NCI-H128 (cell line): ENCODE measurements around the gene SIRT2.
"Not testable (repeated sequence)": the region's sequence is repeated elsewhere in the genome, so short reads cannot be mapped to it uniquely, and the experiment has no call there.

Source experiments
- DNase-seq: peaks from one replicate; lab custom pipeline; 2025; ENCODE audit not compliant: unreplicated experiment; lab: John Stamatoyannopoulos, UW

SIRT2 gene

GRCh38 chr19:38899447-38900201 is at the start of gene SIRT2, which contains the start of gene NFKBIB:
Gene SIRT2, minus strand, starts transcription at chr19:38899618. Its CDS starts 97 bp downstream, at chr19:38899521.
Gene NFKBIB, plus strand, starts transcription at chr19:38899969. Its CDS starts 64 bp downstream, at chr19:38900033.
- peak; percentile 99 for DNase-seq

- no peak for DNase-seq
These were observed 47.0 kb upstream of the SIRT2 start for GRCh38 chr19:38946229-38947010.

GRCh38 chr19:38945562-38946228 is 46.3 kb upstream of the SIRT2 start:
- DNase-seq: no peak

GRCh38 chr19:38944981-38945506 is 45.6 kb upstream of the SIRT2 start:
- DNase-seq: no peak

DNA sequence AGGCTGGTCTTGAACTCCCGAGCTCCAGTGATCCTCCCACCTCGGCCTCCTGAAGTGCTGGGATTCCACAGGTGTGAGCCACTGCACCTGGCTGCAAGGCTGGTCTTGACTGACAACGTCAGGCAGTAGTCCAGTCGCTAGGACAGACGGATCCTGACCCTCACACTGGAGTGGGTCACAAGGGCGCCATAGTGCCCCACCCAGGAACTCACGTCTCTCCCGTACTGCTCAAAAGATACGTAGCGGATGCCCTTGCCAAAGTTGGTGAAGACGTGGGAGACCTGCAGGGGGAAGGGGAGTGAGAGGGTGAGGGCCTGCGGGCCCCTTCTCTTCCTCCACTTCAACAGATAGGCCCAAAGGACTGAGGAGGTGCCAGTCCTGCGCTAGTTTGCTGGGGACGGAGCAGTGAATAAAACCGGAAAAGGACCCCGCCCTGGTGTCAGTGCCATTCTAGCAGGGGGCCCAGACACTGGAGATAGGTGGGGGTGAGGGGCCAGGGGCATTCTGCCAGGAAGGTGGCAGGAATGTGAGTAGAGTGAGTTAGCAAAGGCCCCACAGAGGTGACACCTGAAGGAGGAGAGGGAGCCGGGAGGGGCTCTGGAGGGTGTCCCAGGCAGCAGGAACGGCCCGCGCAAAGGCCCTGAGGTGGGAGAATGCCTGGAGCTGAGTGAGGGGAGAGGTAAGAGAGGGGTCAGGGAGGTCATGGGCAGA is 43.2 kb upstream of the SIRT2 start:
- DNase-seq: no peak

- no peak for DNase-seq
These were observed 42.6 kb upstream of the SIRT2 start for GRCh38 chr19:38941979-38942378.

DNA sequence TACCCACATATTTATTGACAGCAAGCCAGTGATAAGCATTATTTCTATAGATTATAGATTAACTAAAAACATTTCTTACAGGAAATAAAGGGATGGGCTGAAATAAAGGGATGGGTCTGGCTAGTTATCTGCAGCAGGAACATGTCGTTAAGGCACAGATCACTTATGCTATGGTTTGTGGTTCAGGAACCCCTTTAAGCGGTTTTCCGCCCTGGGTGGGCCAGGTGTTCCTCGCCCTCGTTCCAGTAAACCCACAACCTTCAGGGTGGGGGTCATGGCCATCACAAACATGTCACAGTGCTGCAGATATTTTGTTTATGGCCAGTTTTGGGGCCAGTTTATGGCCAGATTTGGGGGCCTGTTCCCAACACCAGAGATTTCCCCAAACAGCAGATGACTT is 42.0 kb upstream of the SIRT2 start:
- not testable (repeated sequence) for DNase-seq

DNA sequence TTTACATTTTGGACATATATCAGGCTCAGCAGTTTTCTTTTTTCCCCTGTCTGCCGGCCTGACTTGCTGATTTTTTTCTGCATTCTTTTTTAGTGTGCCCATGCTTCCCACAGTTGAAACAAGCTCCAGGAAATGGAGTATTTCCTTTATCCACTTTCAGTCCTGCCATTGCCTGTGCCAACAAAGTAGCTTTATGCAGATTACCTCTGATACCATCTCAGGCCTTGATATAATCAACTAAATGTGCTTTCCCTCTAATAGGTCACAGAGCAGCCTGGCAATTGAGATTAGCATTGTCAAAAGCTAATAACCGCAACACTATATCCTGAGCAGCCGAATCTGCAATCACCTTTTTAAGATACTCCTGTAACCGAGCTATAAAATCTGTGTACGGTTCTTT is 40.5 kb upstream of the SIRT2 start:
- no peak for DNase-seq

DNA sequence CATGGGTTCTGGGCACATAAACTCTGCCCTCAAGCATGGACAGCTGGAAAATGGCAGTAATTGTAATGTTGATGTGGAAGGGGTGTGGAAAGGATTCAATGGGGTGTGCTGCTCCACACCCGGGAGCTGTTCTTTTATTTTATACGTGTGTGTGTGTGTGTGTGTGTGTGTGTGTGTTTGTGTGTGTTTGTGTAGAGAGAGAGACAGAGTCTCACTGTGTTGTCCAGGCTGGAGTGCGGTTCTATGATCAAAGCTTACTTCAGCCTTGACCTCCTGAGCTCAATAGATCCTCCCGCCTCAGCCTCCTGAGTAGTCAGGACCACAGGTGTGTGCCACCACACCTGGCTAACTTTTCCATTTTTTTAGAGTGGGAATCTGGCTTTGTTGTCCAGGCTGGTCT is 34.1 kb upstream of the SIRT2 start:
- DNase-seq: no peak

DNA sequence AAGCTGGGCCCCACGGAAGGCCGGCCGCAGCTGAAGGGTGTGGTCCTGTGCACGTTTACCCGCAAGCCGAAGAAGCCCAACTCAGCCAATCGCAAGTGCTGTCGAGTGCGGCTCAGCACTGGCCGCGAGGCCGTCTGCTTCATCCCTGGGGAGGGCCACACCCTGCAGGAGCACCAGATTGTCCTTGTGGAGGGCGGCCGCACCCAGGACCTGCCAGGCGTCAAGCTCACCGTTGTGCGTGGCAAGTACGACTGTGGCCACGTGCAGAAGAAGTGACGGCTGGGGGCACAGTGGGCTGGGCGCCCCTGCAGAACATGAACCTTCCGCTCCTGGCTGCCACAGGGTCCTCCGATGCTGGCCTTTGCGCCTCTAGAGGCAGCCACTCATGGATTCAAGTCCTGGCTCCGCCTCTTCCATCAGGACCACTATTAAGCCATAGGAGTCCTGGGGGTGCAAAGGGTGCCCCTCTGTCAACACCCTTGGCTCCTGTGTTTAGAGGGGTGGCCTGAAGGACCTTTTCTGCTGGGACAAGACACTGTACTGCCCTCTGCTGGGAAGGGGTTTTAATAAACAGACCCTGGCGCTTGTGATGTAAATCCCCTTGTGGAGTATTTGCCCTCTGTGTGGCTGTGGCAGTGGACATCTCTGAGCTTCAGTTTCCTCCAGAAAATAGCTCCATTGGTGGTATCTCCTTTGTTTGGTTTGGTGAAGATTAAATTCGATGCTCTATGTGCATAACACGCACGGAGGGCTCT is 33.2 kb upstream of the SIRT2 start:
- DNase-seq: no peak

- no peak for DNase-seq
These were observed 32.0 kb upstream of the SIRT2 start for GRCh38 chr19:38931521-38931793.

DNA sequence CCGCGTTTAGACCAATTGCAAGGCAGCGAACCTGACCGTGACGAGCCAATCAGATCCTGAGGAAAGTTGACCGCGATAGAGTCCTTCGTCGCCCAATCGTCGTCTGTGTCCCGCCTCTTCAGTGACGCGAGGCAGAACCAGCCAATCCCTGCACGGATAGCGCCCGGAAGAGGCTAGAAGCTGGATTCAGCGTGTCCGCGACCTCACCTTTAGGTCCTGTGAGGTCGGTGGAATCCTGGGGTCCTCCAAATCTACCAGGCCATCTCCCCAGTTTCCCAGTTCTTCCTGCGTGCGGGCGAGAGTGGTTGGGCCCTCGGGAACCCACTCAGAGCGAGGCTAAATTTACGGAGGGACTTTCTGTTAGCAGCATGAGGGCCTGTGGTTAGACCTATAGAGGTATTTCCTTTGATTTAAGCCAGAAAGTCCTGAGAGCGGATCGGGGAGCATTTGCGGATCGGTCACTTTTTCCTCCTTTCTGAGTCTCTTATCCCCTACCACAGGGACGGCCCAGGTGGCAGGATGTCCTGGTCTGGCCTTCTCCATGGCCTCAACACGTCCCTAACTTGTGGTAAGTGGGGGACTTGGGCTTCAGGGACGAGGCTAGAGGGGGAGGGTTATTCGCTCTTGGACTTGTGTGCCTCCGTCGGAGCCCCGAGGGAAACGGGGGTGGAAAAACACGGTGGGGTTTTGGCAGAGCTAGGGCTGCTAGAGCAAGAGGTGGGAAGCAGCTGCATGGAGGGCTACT is 31.5 kb upstream of the SIRT2 start, which contains the start of gene MRPS12:
Gene MRPS12, plus strand, starts transcription at position 169 of the 745 bp plus-strand sequence. Its CDS starts 351 bp downstream, at position 520.
- peak; percentile 98 for DNase-seq

DNA sequence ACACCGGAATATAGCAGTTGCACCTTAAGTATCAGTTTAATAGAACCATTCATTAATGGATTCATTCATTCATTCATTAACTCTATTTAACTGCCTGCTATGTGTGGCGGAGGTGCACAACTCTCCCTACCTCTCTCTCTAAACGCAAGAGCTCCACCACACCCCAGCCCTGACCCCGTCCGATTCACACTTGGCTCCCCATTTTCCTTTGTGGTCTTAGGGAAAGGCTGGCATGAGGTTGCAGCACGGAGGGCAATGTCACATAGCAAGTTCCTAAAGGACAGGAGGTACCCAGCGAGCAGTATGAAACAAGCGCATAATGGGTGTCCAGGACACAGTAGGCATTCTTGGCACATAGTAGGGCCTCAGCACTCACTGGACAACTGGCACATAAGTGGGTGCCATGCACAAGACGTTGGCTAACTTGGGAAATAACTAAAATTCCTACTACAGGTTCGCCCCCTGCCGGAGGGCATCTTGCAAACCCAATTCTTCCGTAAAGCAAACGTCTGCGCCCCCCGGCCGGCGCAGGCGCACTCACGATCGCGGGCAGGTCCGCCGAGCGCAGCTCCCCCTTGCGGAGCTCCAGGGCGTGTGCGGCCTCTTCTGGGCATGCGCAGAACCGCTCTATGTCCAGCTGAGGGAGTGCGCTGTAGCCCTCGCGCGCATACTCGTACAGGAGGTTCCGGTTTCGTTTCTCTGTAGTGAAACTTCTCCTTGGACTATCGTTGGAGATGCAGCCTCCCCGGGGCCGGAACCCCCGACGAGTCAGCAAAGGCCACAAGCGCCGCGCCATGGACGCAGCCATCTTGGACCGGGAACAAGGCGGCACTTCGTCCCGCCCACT is 30.7 kb upstream of the SIRT2 start, which contains the start of gene SARS2:
Gene SARS2, minus strand, starts transcription at position 835 of the 847 bp plus-strand sequence. Its CDS starts 27 bp downstream, at position 808.
- peak; percentile 88 for DNase-seq

DNA sequence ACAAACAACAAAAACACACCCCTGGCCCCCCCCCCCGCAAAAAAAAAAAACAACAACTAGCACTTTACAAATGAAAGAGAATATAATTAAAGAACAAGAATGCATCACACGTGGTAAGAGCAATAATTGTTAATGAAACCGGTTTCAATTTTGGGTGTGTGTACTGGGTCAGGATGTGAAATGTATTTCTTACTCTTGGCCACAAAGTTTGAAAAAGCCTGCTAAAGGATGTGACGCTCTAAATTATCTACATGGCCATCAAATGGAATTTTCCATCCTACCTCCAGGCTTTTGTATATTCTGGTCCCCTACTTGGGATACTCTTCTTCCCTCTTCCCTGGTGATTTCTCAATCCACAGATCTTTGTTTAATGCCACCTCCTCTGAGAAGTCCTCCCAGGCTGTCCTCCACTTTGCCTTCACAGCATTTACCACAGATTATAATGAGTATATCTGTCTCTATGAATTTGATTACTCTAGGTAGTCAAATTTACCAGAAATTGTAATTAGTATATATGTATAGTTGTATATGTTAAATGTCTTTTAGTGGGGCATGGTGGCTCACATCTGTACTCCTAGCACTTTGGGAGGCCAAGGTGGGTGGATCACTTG is 29.1 kb upstream of the SIRT2 start:
- no peak for DNase-seq

DNA sequence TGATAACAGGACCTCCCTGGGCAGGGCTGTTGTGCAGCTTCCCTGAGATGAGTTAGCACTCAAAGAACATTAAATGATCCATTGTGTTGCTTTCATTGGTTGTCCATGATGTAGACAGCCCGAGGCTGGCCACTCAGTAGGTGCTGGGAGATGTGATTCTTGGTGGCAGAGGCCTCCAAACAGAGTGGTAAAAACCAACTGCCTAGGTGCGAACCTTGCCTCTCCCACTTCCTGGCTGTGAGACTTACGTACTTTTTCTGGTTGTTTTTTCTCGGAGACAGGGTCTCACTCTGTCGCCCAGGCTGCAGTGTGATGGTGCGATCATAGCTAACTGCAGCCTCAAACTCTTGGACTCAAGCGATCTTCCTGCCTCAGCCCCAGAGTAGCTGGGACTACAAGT is 25.0 kb upstream of the SIRT2 start:
- no peak for DNase-seq

DNA sequence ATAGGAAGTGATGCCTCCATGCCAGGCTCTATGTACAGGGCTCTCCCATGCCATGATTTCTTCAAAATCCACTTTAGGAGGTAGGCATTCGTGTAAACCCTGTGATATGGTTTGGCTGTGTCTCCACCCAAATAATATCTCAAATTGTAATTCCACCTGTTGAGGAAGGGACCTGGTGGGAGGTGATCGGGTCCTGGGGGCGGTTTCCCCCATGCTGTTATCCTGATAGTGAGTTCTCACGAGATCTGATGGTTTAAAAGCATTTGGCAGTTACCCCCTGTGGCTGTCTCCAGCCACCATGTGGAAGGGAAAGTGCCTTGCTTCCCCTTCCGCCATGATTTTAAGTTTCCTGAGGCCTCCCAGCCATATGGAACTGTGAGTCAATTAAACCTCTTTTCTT is 23.1 kb upstream of the SIRT2 start:
- DNase-seq: no peak

GRCh38 chr19:38921420-38922274 is 22.2 kb upstream of the SIRT2 start:
- no peak for DNase-seq
